ENCODE measurements around the gene UNCX. TPM values are rescaled to one million over a fixed set of nuclear protein-coding genes. Genes with fewer than 3 reads are reported as not detected.

The UNCX gene
- total and polyA plus RNA-seq, 2 of the 4 experiments (the other 2 are of a cell fraction): not detected

GRCh38 chr7:1230411-1231213 lies 2.1 kb upstream of the UNCX start:
- H3K4ac ChIP-seq (ENCODE audit: low read depth, low read length): no peak overlapping the region
- H3K9ac ChIP-seq (ENCODE audit: low read depth, low read length): no peak overlapping the region
- no peak overlapping the region for H3K27ac ChIP-seq (ENCODE audit: insufficient read depth, low read length)
- peaks cover 91% of the 10 kb centered on the region for H3K27me3 ChIP-seq (ENCODE audit: control insufficient read depth, insufficient read depth, low read length)
- in situ Hi-C loops (cut with MboI; ENCODE audit: low sequenced_read_pairs): no loop called here
- ChIA-PET POLR2A (ENCODE audit: unreplicated experiment) (no interaction called here), CTCF (interaction anchor here (0.5 kb wide), 1 partner anchor 10 kb away, joined by 3 read pairs; no protein-coding TSS in a partner anchor)
- no peak overlapping the region for H3K4me2 ChIP-seq (ENCODE audit: low read depth, low read length)
- peaks cover 22% of the 10 kb centered on the region; the same call in 1 of the 2 replicates for H4K20me1 ChIP-seq (ENCODE audit: insufficient read depth, low read length)
- 20% methylated on average over 1 of the region's 64 CpGs; no CpG with 5 or more reads in 1 of the 2 experiments for WGBS, 2 experiments (ENCODE audit: extremely low coverage in 2 of 2, insufficient read length in 1 of 2)
- no peak overlapping the region for H3K14ac ChIP-seq (replicated peaks; ENCODE audit: low read depth, low read length)
- no peak overlapping the region for H3K18ac ChIP-seq (ENCODE audit: low read depth, low read length)
- no peak overlapping the region for H4K91ac ChIP-seq (ENCODE audit: insufficient read depth, low read depth, low read length)
- no peaks in the 10 kb centered on the region for H3K79me1 ChIP-seq (ENCODE audit: low read depth in 1 of 2, low read length in 2 of 2)
- no peak overlapping the region for H2AK5ac ChIP-seq (ENCODE audit: low read depth, low read length)
- DNase-seq (no peak), ATAC-seq (ENCODE audit: low read depth) (no peak)
- no peaks in the 10 kb centered on the region for H3K9me1 ChIP-seq (ENCODE audit: insufficient read depth, low read length)
- H2AK9ac ChIP-seq (replicated peaks; ENCODE audit: low read depth, low read length, poor library complexity): no peak overlapping the region
- no peak overlapping the region for H4K8ac ChIP-seq (ENCODE audit: low read depth in 2 of 2, low read length in 2 of 2)
- intact Hi-C loops (cut with micrococcal nuclease): no loop called here
- TF ChIP-seq, protein P1, sequence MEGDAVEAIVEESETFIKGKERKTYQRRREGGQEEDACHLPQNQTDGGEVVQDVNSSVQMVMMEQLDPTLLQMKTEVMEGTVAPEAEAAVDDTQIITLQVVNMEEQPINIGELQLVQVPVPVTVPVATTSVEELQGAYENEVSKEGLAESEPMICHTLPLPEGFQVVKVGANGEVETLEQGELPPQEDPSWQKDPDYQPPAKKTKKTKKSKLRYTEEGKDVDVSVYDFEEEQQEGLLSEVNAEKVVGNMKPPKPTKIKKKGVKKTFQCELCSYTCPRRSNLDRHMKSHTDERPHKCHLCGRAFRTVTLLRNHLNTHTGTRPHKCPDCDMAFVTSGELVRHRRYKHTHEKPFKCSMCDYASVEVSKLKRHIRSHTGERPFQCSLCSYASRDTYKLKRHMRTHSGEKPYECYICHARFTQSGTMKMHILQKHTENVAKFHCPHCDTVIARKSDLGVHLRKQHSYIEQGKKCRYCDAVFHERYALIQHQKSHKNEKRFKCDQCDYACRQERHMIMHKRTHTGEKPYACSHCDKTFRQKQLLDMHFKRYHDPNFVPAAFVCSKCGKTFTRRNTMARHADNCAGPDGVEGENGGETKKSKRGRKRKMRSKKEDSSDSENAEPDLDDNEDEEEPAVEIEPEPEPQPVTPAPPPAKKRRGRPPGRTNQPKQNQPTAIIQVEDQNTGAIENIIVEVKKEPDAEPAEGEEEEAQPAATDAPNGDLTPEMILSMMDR (conservative IDR thresholded peaks at IDR 0.05; ENCODE audit: low read depth, low read length): no peak
- TF ChIP-seq, protein P2, sequence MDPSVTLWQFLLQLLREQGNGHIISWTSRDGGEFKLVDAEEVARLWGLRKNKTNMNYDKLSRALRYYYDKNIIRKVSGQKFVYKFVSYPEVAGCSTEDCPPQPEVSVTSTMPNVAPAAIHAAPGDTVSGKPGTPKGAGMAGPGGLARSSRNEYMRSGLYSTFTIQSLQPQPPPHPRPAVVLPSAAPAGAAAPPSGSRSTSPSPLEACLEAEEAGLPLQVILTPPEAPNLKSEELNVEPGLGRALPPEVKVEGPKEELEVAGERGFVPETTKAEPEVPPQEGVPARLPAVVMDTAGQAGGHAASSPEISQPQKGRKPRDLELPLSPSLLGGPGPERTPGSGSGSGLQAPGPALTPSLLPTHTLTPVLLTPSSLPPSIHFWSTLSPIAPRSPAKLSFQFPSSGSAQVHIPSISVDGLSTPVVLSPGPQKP (IDR thresholded peaks at IDR 0.05; ENCODE audit: borderline replicate concordance, low read depth, low read length): no peak
- TF ChIP-seq, protein P3, sequence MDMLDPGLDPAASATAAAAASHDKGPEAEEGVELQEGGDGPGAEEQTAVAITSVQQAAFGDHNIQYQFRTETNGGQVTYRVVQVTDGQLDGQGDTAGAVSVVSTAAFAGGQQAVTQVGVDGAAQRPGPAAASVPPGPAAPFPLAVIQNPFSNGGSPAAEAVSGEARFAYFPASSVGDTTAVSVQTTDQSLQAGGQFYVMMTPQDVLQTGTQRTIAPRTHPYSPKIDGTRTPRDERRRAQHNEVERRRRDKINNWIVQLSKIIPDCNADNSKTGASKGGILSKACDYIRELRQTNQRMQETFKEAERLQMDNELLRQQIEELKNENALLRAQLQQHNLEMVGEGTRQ (IDR thresholded peaks at IDR 0.05; ENCODE audit: low read depth, low read length): no peak
- no peak for TF ChIP-seq CHD1 (IDR thresholded peaks at IDR 0.05; ENCODE audit: low read depth, low read length)
- no peak for TF ChIP-seq RCOR1 (IDR thresholded peaks at IDR 0.05; ENCODE audit: insufficient replicate concordance, low read length)
- TF ChIP-seq SMC3 (IDR thresholded peaks at IDR 0.05; ENCODE audit: low read depth, low read length): no peak
- no peak for TF ChIP-seq MAFK (IDR thresholded peaks at IDR 0.05; ENCODE audit: low read depth, low read length)
- TF ChIP-seq RAD21 (IDR thresholded peaks at IDR 0.05; ENCODE audit: low read length): no peak
- TF ChIP-seq MXI1 (IDR thresholded peaks at IDR 0.05; ENCODE audit: borderline replicate concordance, low read depth, low read length): no peak
- no peak for TF ChIP-seq CEBPB (IDR thresholded peaks at IDR 0.05; ENCODE audit: low read depth, low read length)
- no peak for TF ChIP-seq BHLHE40 (IDR thresholded peaks at IDR 0.05; ENCODE audit: low read depth, low read length)
- TF ChIP-seq FOS (IDR thresholded peaks at IDR 0.05; ENCODE audit: low read depth, low read length): no peak
- BruUV-seq (replicated peaks): no TSS peak
- dilution Hi-C loops (cut with HindIII; ENCODE audit: low sequenced_read_pairs, unreplicated experiment): no loop called here
- no peak overlapping the region for H3K4me3 ChIP-seq (ENCODE audit: insufficient read depth, low read depth, low read length)
- H2AFZ ChIP-seq (replicated peaks; ENCODE audit: low read length, poor library complexity): no peak overlapping the region
- H3K4me1 ChIP-seq (ENCODE audit: control insufficient read depth, insufficient read depth, low read length): no peaks in the 10 kb centered on the region
- no peak overlapping the region for H3K56ac ChIP-seq (ENCODE audit: extremely low read depth, insufficient read depth, low read length)
- H3K36me3 ChIP-seq (ENCODE audit: control insufficient read depth, insufficient read depth, low read length): no peaks in the 10 kb centered on the region
- H2BK120ac ChIP-seq (ENCODE audit: low read depth, low read length): no peak overlapping the region
- H2BK5ac ChIP-seq (ENCODE audit: low read depth, low read length, poor library complexity, severe bottlenecking): no peak overlapping the region
- no peak overlapping the region for H4K5ac ChIP-seq (ENCODE audit: low read depth, low read length)
- H2BK20ac ChIP-seq (ENCODE audit: low read depth, low read length): no peak overlapping the region
- H3K9me3 ChIP-seq (ENCODE audit: control insufficient read depth, insufficient read depth, low read length): peaks cover 22% of the 10 kb centered on the region; the same call in 1 of the 2 replicates
- no peak overlapping the region for H2BK15ac ChIP-seq (ENCODE audit: low read depth, low read length)
- no peak overlapping the region for H3K23ac ChIP-seq (ENCODE audit: low read depth, low read length)

All from IMR-90 (cell line).